Dermis blood vessel endothelial cell (primary cell): ENCODE results near the gene PTBP2. TPM values are rescaled to one million over a fixed set of nuclear protein-coding genes. Genes with fewer than 3 reads are reported as not detected.
A peak's percentile ranks its signal among the peaks of the same experiment; 100 is the strongest.

Source experiments
- DNase-seq: peaks from one replicate; pipeline ENCODE4 v3.0.0; 2010
- total RNA-seq: library from RNA; depleted of rRNA; stranded (reverse); fragments of >200 nt; gene quantifications from 2 replicates; pipeline ENCODE4 v1.2.3, GENCODE V29; 2014

Gene PTBP2
- total RNA-seq, 1 donor from 2014 or later, result 25.4 TPM

GRCh38 chr1:96825231-96825630, 103.6 kb downstream of the PTBP2 start:
- DNase-seq, result peak; percentile 24

GRCh38 chr1:96825950-96826576, 104.5 kb downstream of the PTBP2 start:
- no peak for DNase-seq

- DNase-seq, result no peak
These were observed 111.8 kb downstream of the PTBP2 start for GRCh38 chr1:96833376-96833775.

DNA sequence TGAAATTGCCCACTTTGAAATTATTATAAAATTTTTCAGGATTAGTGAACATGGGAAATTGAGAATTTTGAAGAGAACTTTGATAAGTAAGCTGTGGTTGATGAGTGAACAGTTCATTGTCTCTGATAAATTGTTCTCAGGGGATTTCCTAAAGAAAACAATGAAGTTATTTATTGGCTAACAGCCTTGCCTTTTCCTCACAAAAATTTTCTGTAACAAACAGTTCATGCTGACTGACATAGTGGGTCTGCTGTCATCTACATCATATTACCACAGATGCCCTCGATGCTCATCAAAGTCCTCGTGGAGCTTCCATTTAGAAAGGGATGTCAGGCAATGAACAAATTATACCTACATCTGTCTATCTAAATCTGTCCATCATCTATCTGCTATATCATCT, 113.4 kb downstream of the PTBP2 start:
- DNase-seq, result peak; percentile 5

- DNase-seq, result no peak
These were observed 115.6 kb downstream of the PTBP2 start for GRCh38 chr1:96837057-96837780.

DNA sequence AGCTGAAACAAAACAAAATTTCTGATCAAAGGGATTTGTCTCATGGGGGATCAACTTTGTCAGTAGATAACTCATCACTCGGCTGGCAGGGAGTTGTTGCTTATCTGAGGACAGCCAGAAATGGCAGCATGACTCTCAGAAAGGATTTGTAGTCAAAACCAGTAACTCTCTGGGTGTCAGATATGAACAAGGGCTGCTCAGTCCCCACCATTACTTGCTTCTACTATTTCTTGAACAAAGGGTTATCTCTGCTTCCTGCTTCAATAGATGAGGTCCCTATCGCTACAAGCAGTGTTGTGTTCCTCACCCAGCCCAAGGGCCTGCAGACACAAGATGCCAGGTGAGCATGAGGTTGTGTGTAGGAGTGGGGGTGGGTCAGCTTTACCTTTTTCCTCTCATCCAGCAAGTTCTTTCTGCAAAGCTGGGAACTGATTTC, 116.2 kb downstream of the PTBP2 start:
- DNase-seq, result no peak

DNA sequence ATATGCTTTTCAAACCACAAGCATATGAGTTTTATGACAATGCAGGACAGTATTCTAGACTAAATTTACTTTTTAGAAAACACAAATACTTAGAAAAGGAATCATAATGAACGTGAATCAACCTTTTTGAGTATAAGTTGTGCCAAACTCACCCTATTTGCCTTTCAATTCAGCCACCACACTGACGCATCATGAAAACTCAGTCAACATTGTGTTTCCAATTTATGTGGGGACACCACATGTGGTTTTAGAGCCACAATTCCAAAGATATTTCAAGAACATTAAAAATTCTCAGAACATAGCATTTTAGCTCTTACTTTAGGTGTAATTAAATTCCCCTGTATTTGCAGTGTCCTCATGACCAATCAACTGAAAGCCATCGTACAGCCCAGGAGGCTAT, 118.8 kb downstream of the PTBP2 start:
- DNase-seq, result no peak

GRCh38 chr1:96842215-96842614, 120.6 kb downstream of the PTBP2 start:
- no peak for DNase-seq

DNA sequence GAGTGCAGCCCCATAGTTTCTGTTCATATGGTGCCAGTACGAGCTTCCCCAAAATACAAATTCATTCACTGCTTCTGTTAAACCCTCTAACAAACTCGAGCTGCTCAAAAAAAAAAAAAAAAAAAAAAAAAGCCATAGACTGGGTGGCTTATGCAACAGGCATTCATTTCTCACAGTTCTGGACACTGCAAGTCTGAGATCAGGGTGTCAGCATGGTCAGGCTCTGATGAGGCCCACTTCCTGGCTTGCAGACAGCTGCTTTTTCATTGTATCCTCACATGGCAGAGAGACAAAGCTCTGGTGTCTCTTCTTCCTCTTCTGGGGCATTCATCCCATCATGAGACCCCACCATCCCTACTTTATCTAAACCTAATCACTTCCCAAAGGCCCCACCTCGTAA, 121.6 kb downstream of the PTBP2 start:
- DNase-seq, result no peak

DNA sequence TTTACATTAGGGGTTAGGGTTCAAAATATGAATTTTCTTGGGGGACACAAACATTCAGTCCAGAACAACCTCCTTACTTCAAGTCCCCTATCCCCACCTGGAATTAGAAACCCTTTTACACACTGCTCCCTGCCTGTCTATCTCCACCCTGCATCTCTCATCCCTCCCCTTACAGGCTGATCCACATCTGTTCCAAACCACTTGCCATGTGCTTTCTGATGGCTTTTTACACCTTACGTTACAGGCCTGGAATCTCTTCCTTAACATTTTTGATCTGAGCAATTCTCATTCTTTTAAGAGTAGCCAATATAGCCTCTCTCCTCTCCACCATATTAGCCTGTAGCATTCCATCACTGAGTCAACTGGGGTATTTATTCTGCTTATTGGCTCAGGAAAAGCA, 122.0 kb downstream of the PTBP2 start:
- DNase-seq, result no peak

GRCh38 chr1:96845464-96845863, 123.9 kb downstream of the PTBP2 start:
- DNase-seq, result peak; percentile 69

DNA sequence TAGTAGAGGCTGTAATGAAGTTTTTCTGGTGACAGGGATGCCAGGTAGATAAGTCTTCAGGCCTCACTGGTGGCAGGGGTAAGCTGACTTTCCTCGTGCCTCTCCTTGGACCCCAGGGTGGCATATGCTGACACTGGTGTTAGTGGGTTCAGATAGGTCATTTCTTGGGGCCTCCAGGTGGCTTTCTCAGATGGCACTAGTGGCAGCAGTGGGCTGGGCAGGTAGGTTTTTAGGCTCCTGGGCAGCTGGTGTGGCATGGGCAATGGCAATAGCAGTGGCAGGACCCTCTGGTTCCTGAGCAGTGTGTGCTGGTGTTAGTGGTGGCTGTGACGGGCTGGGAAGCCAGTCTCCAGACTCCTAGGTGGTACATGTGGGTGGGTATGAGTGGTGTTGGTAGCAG, 140.3 kb downstream of the PTBP2 start:
- DNase-seq, result no peak

- peak; percentile 13 for DNase-seq
These were observed 141.9 kb downstream of the PTBP2 start for GRCh38 chr1:96863449-96863848.
